ENCODE results near the gene PCARE. TPM values are rescaled to one million over a fixed set of nuclear protein-coding genes. Genes with fewer than 3 reads are reported as not detected.

Gene PCARE
- total RNA-seq, 1 experiment from 2014 or later: not detected

- ChIA-PET CTCF (no interaction called here), POLR2A (no interaction called here)
- Mint-ChIP-seq H3K9me3 (peaks cover 13% of the 10 kb centered on the region), H3K4me3 (no peak overlapping the region), H3K4me1 (no peaks in the 10 kb centered on the region), H3K27me3 (ENCODE audit: low read depth) (no peaks in the 10 kb centered on the region), H3K27ac (no peak overlapping the region), H3K36me3 (peaks cover 10% of the 10 kb centered on the region)
- DNase-seq (ENCODE audit: low spot score): no peak
- no peak for ATAC-seq
- TF ChIP-seq NR3C1 (CRISPR knock-in tag; conservative IDR thresholded peaks at IDR 0.05; ENCODE audit: low read depth) (no peak), FOXK1 (CRISPR knock-in tag; IDR thresholded peaks at IDR 0.05) (no peak), ATF3 (CRISPR knock-in tag; conservative IDR thresholded peaks at IDR 0.05) (no peak), JUN (CRISPR knock-in tag; IDR thresholded peaks at IDR 0.05) (no peak)
Observed at GRCh38 chr2:29104688-29105087, 30.4 kb upstream of the PCARE start.

- DNase-seq (ENCODE audit: low spot score): no peak
- Mint-ChIP-seq H3K4me1 (no peaks in the 10 kb centered on the region), H3K4me3 (no peak overlapping the region), H3K27ac (no peak overlapping the region), H3K9me3 (peaks cover 16% of the 10 kb centered on the region), H3K27me3 (ENCODE audit: low read depth) (no peaks in the 10 kb centered on the region), H3K36me3 (peaks cover 10% of the 10 kb centered on the region)
- TF ChIP-seq AFF4 (CRISPR knock-in tag; IDR thresholded peaks at IDR 0.05; ENCODE audit: borderline replicate concordance) (no peak), ZNF219 (CRISPR knock-in tag; IDR thresholded peaks at IDR 0.05; ENCODE audit: borderline replicate concordance) (no peak), CDX4 (CRISPR knock-in tag; IDR thresholded peaks at IDR 0.05; ENCODE audit: borderline replicate concordance) (no peak), FOXP1 (CRISPR knock-in tag; IDR thresholded peaks at IDR 0.05; ENCODE audit: borderline replicate concordance) (no peak)
- ChIA-PET CTCF (no interaction called here), POLR2A (interaction anchor here (0.7 kb wide), 1 partner anchor 105 kb away, joined by 14 read pairs; no protein-coding TSS in a partner anchor)
- no peak for ATAC-seq
Observed at GRCh38 chr2:29100564-29100963, 26.2 kb upstream of the PCARE start.

GRCh38 chr2:29097569-29097968 is 23.2 kb upstream of the PCARE start:
- Mint-ChIP-seq H3K27ac (no peak overlapping the region), H3K4me1 (no peaks in the 10 kb centered on the region), H3K9me3 (peaks cover 16% of the 10 kb centered on the region), H3K27me3 (ENCODE audit: low read depth) (0 out of 2 replicates have a peak, but pooled peaks cover 3% of the 10 kb centered on the region), H3K36me3 (peaks cover 10% of the 10 kb centered on the region), H3K4me3 (no peak overlapping the region)
- ChIA-PET POLR2A (no interaction called here), CTCF (no interaction called here)
- ATAC-seq (no peak), DNase-seq (ENCODE audit: low spot score) (no peak)
- TF ChIP-seq RELA (CRISPR knock-in tag; IDR thresholded peaks at IDR 0.05; ENCODE audit: borderline replicate concordance) (no peak), ZNF281 (CRISPR knock-in tag; IDR thresholded peaks at IDR 0.05) (no peak), ARID4B (CRISPR knock-in tag; IDR thresholded peaks at IDR 0.05; ENCODE audit: borderline replicate concordance) (no peak), CDX4 (CRISPR knock-in tag; IDR thresholded peaks at IDR 0.05; ENCODE audit: borderline replicate concordance) (no peak), CREB1 (CRISPR knock-in tag; IDR thresholded peaks at IDR 0.05) (no peak), ZNF396 (CRISPR knock-in tag; IDR thresholded peaks at IDR 0.05; ENCODE audit: borderline replicate concordance) (no peak), ESRRA (CRISPR knock-in tag; IDR thresholded peaks at IDR 0.05; ENCODE audit: borderline replicate concordance) (no peak), HMGA2 (CRISPR knock-in tag; IDR thresholded peaks at IDR 0.05) (no peak), FOXP4 (CRISPR knock-in tag; IDR thresholded peaks at IDR 0.05) (no peak), NFE2L1 (CRISPR knock-in tag; IDR thresholded peaks at IDR 0.05) (no peak)
